ENCODE measurements around the gene SH3RF1. TPM values are rescaled to one million over a fixed set of nuclear protein-coding genes. Genes with fewer than 3 reads are reported as not detected.

SH3RF1 gene
- total RNA-seq, 2 experiments from 2014 or later, result 0.91 to 1.4 TPM

DNA sequence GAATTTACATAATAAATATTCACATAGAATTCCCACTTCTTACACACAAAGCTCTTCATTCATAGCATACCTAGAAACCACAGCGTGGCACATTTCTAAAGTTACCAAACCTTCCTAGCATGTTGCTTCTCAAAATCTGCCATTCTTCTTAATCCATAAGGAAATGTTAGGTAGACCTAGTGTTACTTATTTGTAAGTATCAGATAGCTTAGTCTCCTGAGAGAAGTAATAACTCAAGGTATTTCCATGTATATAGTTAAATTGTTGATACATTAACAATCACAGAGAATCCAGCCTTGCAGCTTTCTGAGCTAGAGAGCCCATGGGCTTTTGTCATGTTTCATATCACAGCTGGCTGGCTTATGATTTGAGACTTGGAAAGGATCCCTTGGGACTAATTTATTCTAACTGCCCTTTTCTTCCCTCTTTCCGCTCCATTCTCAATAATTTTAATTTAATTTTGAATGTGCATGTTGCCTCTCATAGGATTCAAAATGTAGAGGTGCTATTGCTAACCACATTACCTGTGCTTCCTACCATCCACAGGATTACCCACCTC, 17.6 kb downstream of the SH3RF1 start:
- ChIA-PET CTCF (no interaction called here), POLR2A (no interaction called here)

DNA sequence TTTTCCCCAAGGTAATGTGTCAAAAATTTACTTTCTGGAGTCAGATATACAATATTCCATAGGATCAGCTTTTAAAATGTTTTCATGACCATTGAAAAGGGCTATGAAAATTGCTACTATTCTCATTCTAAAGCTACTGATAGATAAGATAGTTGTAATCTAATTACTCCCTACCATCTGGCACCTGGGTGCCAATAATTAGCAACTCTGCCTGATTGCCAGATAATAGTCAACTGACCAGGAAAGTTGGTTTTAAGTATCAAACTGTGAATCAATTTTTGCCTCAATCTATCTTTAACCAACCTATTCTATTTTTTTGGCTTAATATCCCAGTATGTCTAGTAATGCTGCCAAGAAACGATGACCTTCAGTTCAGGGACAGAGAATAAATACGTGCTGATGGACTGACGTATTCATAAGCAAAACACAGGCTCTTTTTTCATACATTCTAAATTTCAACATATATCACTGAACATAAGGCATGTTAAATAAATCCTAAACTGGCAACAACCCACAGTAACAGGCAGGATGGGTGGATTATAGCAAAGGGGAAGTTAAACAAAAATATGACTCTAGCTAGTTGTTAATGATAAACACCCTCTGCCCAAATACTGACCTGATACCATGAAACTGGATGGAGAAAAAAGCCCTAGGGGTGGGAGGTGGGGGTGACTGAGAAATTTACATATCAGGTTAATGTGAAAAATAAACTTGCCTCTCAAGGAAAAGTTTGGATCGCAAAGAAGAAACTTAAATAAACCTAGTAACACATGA, 18.2 kb downstream of the SH3RF1 start:
- CTCF ChIA-PET, result no interaction called here
- POLR2A ChIA-PET, result no interaction called here

DNA sequence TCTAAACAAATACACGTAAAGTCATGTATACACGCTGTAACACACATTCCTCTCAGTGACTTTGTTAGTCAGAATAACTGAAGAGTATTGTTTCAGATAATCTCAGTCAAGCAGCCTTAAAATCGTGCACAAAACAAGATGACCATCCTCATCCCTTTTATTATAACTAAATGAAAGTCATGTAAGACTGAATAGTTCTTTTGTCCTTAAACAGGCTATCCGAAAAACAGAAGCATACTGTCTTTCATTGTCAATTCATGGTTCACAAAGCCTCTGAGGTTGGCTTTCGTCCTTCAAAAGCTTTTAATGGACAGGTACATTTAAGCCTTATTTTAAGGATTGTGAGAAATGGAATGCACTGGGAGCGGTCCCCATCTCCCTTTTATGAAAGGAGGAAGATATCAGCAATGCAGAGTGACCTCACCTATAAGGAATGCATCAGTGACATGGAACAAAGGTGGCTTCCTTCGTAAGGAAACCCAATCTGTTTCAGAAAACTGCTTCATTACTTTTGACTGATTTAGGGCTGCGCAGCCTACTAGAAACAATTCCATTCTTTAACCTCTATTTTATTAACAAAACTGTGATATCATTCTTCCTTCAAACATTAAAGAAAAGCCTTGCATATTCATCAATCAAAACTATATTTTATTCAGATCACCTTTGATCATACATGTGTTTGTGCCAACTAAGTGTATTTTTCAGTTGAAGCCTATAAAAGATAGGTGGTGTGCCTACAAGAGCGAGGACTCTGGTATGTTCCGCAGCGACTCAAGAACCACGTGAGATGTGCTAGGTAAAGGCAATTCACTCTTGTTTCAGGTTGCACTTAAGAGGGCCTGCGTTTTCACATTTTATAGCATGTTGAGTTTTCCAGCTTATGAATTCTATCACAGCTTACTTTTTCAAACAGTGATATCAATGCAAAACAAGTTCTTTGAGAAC, 19.2 kb downstream of the SH3RF1 start:
- POLR2A ChIA-PET, result no interaction called here
- CTCF ChIA-PET, result interaction anchor here (0.6 kb wide), 1 partner anchor 456 kb away, joined by 3 read pairs; no protein-coding TSS in a partner anchor

DNA sequence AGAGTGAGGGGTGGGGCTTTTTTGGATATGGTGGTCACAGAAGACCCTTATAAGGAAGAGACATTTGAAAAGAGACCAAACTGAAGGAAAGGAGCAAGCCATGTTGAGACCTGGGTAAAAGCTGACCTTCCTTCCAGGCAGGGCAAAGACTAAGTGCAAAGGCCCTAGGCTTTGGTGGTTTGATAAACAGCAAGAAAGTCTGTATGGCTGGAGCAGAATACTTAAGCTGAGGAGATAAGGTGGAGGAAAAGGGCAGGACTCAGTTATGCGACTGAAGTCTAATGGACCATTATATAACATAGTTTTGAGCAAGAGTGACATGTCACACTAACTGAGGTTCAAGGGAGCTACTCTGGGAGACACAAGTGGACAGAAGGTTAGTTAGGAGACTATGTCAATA, 20.0 kb downstream of the SH3RF1 start:
- ChIA-PET POLR2A (no interaction called here), CTCF (interaction anchor here (0.6 kb wide), 1 partner anchor 455 kb away, joined by 3 read pairs; no protein-coding TSS in a partner anchor)

DNA sequence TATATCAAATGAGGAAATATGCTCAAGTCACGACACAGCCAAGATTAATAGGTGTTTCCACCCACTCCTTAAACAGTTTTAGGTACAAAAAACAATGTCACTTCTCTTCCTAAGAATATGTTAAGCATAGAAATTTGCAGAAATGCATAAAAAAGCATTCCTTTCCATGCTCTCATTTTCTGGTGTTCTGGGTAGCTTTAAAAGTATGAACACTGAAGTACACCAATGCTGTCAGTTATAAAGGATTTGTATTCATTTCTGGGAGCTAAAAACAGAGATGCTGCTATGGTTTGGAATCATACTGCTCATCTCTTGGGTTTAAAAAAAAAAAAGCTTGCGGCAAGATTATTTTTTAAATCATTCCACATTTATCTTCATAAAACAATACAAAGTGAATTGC, 20.8 kb downstream of the SH3RF1 start:
- ChIA-PET CTCF (no interaction called here), POLR2A (no interaction called here)

DNA sequence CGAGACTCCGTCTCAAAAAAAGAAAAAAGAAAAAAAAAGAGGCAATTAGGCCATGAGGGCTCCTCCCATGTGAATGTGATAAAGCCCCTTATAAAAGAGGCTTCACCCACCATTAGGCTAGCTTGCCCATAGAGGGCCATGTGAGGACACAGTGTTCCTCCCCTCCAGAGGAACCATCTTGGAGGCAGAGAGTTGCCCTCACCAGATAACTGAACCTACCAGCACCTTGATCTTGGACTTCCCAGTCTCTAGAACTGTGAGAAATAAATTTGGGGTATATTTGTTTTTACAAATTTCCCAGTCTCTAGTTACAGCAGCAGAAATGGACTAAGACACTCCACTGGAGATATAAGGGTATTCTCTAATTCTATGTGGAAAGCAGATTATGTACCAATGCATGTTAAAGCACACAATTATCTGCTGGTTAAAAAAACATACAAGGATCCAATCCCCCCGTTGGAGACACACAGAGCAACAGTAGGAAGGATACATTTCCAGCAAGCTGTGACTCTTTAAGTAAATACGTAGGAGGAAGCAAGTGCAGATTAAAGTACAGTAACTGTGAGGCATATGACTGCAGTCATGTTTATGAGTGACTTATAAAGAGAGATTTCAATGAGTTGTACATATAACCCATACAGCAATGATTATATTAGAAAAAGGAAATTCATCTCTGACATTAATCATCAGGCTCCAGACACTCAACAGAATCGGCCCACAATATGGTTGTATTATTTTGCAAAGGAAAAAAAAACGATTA, 21.4 kb downstream of the SH3RF1 start:
- ChIA-PET CTCF (no interaction called here), POLR2A (no interaction called here)

DNA sequence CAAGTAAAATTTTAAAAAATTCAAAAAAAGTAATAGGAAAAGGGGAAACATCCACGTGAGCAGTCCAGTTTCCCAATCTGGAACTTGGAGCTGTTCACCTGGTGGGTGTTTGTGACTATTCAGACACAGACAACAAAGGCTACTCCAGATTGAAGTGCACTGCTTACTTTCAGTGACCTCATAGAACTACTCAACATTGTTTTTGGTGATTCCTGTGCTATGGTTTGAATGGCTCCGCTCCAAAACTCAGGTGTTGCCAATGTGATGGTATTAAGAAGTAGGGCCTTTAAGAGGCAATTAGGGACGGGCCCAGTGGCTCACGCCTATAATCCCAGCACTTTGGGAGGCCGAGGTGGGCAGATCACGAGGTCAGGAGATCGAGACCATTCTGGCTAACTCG, 22.1 kb downstream of the SH3RF1 start:
- POLR2A ChIA-PET, result no interaction called here
- CTCF ChIA-PET, result no interaction called here

DNA sequence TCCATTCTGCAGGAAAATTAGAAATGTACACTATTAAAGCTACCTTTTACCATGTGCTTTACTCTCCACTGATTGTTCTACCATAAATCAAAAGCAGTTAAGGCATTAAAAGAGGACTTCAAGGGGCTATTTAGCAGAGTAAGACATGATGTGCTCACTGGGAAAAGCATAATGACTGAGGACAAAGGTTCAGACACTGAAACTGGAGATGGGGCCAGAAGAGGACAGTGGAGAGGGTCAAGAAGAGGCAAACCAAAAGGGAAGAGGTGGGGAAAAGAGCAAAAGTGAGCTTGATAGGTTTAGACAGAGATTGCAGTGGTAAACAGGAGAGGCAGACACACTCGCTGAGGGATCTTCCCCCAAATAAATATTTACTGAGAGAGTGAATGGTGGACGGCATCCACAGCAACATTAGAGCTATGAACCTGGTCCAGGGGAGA, 23.8 kb downstream of the SH3RF1 start:
- ChIA-PET POLR2A (no interaction called here), CTCF (no interaction called here)

DNA sequence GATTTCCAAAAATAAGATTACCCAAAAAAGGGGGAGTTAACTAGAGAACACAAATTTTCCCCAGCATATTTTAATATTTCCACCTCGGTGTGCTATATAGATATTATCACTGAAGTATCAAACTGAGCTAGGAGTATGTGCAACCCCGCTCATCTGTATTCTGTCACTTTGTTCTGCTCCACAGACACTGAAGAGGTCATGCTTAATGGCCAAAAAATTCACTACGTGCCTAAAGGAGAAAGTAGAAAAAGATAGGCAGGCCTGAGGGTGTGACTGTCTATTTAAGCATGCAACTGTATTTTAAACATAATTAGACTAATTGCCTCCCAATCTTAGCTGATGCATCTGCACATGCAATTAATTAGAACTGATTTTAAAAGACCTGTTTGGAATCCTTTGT, 24.5 kb downstream of the SH3RF1 start:
- POLR2A ChIA-PET, result no interaction called here
- CTCF ChIA-PET, result no interaction called here

DNA sequence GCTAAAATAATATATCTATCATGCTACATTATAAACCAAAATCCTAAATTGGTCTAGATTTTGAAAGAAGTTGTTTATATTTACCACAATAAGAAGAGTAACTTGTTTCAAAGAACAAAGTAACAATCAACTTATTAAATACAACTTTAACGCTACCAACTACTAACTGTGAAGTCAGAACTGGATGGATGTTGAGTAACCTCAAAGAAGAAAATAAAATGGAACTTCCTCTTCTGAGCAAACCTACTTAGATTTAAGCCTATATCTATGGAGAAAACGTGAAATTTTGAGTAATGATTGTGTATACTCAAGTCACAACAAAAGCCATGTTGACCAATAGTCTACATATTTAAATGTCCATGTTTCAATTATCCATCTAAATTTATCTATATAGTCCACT, 25.7 kb downstream of the SH3RF1 start:
- POLR2A ChIA-PET, result no interaction called here
- CTCF ChIA-PET, result no interaction called here

DNA sequence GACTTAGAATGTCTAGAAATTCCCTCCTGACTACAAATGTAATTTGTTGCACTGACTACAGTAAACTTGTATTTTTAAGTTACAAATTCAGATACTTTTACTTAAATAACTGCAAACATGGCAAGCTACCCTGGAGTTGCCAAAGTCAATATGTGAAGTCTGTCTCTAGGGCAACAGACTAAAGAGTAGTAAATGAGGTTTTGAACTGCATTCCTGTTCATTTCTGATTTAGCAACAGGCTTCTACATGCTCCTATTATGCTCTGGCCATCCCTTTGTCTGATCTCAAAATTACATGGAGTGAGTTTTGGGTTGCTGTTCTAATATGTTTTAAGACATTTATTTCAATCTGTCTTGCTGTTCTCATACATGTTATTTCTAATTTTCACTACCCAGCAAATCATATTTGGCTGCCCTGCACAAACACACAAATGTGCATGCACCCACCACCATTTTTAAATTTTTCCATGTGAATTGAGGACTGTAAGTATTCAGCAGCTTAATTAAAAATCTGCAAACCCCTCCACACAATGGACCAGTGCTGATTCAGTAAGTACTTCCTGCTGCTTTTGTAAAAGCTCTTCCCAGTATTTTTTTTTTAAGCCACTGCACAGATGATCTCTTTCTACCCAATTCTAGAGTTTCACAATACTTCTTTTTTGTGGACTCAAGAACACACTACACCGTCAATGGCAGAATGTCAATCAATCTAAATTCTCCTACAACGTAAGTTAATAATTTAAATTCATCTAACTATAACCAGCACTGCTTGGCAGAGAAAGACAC, 26.7 kb downstream of the SH3RF1 start:
- ChIA-PET CTCF (no interaction called here), POLR2A (no interaction called here)

DNA sequence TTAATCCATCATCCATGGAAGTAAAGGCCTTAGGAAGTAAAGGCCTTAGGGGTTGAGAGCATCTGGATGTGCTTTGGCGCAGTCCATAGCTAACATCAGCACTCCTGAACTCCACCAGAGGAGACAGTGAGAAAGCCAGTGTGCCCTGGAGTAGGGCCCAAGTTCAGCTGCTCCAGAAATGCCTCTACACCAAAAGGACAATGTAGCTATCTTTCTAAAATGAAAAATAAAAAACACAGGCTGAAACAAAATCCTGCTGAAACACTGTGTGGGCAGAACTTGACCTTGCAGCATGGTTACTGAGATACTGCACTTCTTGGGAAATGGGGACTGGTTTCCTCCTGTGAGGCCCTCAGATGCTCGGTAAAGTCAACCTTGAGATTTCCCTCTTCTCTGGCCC, 29.3 kb downstream of the SH3RF1 start:
- ChIA-PET CTCF (no interaction called here), POLR2A (no interaction called here)

DNA sequence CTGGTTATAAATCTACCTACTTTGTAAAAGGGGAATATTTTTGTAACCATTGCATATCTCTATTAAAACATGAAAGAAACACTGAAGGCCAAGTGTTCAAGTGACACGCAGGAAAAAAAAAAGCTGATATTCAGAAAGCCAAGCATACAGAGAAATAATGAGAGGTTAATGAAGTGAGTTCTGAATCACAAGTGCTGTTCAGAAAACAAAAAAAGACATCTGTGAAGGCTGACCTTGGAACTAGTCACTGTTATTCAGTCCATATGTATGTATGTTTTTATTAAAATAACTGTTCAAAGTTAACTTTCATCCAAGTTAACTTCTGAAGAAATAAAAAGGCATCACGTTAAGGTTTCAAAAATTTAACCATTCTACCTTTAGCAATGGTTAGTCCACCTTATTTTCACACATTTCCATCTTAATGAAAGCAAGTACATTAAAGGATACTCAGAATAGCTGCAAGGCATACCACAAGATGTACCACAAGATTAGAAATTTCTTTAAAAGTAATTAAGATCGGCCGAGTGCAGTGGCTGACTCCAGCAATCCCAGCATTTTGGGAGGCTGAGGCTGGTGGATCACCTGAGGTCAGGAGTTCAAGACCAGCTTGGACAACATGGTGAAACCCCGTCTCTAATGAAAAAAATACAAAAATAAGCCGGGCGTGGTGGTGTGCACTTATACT, 31.4 kb downstream of the SH3RF1 start:
- POLR2A ChIA-PET, result no interaction called here
- CTCF ChIA-PET, result no interaction called here

DNA sequence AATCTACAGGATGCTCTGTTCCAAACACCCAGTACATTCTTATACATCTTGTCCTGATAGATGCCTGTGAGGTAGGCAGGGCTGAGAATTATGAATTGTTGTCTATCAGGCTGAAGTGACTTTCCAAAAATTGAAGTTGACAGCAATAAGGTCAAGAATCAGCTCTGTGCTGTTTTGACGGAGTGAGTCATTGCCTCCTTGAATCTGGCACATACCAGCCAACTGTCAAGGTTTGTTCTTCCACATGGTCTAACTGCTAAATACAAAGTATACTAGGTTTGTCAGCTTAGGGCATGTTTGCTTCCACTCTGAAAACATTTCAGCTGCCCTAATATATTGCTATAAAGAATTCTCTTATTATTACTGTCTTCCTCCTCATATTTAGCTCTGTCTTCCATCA, 32.3 kb downstream of the SH3RF1 start:
- ChIA-PET POLR2A (no interaction called here), CTCF (no interaction called here)

DNA sequence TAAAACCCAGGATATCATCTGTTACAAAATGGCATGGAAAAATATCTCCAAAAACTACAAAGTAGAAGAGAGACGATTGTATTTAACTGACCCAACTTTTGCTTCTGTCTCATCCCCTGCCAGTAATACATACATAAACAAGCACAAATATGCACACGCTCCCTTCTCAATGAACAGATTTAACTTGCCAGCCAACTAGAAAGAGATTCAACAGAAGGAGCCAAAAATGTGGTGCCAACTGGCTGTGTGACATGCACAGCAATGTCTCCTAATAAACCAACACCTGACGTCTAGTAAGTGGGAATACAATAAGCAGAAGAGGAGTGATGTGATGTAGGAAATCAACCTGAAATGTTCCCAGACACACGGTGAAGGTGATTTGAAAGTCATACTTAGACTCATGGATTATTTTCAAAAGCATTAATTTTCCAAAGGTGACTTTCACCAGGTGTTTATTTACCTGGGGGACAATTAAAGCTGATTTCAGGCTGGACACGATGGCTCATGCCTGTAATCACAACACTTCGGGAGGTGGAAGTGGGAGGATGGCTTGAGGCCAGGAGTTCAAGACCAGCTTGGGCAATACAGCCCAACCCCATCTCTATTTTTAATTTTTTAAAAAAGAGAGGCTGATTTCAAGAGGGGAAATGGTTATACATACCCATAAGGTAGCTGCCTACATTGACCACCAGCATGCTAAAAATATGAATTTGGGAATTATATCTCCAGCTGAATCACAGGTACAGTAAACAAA, 33.7 kb downstream of the SH3RF1 start:
- POLR2A ChIA-PET, result no interaction called here
- CTCF ChIA-PET, result no interaction called here

DNA sequence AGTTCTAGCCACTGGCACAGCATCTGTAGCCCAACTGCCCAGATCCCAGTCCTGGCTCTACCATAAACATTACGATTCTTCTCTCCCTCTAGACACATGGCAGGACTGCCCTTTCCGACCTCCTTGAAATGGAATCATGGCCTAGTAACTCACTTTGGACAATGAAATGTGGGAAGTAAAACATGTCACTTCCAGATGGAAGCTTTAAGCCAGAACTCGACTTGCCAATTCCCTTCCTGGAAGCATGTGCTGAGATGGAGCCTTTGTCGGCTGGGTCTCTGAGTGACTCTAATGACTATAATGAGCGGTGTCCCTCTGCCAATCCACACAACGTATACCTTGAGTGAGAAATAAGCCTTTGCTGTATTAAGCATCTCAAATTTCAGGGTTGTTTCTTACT, 34.7 kb downstream of the SH3RF1 start:
- ChIA-PET CTCF (no interaction called here), POLR2A (no interaction called here)

DNA sequence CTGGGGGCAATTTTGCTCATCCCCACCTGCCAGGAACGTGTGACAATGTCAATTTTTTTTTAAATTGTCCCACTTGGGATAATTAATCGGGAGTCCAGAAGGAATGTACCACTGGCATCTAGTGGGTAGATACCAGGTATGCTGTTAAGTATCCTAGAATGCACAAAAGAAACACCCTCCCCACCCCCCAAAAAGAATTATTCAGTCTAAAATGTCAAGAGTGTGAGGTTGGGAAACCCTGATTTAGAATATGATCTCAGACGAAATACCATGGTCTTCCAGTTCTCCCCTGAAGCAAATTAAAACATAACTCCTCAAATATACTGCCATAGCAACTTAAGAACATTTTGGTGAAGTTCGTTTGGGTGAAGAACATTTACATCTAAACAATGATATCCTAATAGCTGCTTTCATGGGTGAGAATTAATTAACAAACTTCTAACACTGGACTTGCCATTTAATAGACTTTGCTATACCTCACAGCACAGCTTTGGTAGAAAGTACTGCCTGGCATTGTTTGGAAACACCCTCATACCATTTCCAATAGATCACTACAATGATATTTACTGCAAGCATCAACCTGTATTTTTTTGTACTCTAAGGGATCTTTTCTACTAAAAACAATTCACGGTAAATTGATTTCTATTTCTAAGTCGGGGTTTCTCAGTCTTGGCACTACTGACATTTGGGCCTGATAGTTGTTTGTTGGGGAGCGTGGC, 36.5 kb downstream of the SH3RF1 start:
- POLR2A ChIA-PET, result no interaction called here
- CTCF ChIA-PET, result interaction anchor here (1.4 kb wide), 1 partner anchor 17 kb away, joined by 3 read pairs; no protein-coding TSS in a partner anchor

DNA sequence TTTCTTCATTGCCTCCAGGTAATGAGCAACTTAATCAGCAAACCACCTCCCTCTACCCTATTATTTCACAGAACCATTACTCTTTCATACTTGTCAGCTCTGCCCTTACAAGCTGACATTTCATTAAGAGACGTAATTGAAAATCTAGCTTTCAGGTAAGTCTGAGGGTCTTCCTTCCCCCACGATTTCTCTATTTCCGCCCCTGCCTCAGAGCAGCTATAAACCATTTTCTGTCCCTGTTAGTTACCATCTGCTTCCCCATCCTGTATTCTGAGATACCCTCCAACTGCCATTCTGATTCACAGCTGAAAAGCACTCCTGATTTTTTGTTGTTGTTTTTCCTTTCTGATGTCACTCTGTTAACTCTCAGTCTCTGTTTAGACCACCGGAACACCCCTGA, 37.1 kb downstream of the SH3RF1 start:
- ChIA-PET POLR2A (no interaction called here), CTCF (no interaction called here)

Data from activated CD8-positive, alpha-beta memory T cell treated with anti-CD3 and anti-CD28 coated beads for 36 hours (primary cell).